Skin of body (tissue), 2 donors: ENCODE data around the gene ADCY2. TPM values are rescaled to one million over a fixed set of nuclear protein-coding genes. Genes with fewer than 3 reads are reported as not detected.

ENCODE experiments used
- DNase-seq: peaks from one replicate; lab custom pipeline; 2025; lab: John Stamatoyannopoulos, UW
- total RNA-seq: library from RNA; depleted of rRNA; stranded (reverse); fragments of >200 nt; gene quantifications from one replicate; pipeline ENCODE4 v1.2.3, GENCODE V29; 2014

The ADCY2 gene
- total RNA-seq, 1 donor from 2014 or later, result 6.9 TPM

DNA sequence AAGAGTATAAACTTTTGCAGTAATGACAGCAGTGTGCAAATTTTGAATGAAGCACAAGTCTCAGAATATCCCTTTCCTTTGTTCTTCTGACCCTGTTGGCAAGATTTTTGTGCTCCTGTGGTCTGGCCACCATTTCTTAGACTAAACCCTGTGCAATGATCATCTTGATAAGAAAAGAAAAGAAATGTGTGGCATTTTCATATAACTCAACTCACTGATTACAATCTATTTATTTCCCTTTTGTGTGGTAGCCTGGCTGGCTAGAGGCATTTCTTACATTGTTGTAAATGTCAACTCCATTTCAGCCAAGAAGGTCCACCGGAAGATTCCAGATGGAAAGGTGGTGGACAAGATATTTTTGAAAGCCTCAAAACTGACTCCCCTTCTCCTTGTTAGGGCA, 41.9 kb downstream of the ADCY2 start:
- DNase-seq, result no peak

DNA sequence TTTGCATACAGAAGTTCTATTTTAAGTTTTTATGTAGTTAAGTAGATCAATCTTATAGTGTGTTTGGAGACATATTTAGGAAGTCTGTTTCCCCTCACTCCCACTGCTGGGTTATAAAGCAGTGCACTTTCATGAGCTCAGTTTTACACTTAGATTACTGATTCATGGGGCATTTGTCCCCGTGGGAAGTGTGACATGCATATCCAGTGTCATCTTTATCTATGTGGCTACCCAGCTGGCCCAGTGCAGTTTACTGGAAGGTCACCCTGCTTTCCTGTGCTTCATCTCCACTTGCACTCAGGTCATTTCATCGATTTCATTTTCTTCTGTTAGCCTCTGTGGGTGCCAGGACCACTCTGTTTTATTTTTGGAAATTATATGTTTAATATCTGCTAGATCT, 49.1 kb downstream of the ADCY2 start:
- no peak for DNase-seq

DNA sequence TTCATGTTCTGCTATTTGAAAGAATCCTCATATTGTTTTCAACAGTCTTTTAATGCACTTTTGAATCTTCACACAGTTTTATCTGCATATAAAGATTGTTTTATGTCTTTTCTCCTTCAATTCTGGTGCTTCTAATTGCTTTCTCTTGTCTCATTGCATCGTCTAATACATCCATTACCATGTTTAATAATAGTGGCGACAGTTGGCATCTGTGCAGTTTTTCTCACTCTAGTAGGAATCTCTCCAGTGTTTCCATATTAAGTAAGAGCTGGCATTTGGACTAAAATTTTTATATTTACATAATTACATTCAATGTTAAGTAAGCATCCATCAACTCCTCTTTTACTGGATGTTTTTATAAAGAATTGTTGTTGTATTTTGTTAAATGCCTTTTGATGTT, 49.9 kb downstream of the ADCY2 start:
- no peak for DNase-seq

DNA sequence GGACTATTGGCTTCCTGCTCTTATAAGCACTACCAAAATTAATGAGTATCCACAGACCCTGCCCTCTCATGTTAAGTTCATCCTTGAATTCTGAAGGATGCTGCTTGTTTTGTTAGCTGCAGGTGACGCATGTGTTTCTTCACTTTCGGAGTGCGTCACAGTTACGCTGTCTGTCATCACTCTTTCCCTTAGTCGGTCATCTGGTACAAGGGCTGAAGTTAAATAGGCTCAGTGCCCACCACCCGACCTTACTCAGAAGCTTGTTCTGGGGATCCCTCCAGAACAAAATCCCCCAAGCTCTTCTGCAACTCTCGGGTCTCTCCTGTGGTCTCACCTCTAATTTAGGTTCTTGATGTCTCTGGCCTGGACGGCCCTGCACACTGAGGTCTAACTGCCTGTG, 51.0 kb downstream of the ADCY2 start:
- DNase-seq, result no peak

- DNase-seq, result no peak
Observed at GRCh38 chr5:7453947-7454346, 58.0 kb downstream of the ADCY2 start.

DNA sequence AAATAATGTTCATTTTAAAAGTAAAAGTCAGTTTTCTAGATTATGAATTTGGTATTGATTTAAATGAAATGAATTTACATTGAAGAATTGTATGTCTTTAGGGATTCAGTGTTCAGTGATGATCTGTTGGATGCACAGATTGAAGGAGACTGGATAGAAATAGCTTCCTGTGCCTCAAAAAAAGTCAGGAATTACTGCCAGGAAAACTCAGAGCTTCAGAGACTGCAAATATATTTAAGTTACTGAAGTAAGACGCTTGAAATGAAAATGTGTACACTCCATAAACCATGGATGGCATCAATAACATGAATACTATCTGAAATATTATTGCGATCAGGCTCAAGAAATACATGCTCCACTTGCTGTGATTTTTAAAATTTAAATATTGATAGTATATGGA, 60.3 kb downstream of the ADCY2 start:
- no peak for DNase-seq

GRCh38 chr5:7461371-7461770, 65.4 kb downstream of the ADCY2 start:
- peak; percentile 4 for DNase-seq

- no peak for DNase-seq
Observed at GRCh38 chr5:7462758-7463157, 66.8 kb downstream of the ADCY2 start.

- DNase-seq, result no peak
Observed at GRCh38 chr5:7464182-7464581, 68.2 kb downstream of the ADCY2 start.

DNA sequence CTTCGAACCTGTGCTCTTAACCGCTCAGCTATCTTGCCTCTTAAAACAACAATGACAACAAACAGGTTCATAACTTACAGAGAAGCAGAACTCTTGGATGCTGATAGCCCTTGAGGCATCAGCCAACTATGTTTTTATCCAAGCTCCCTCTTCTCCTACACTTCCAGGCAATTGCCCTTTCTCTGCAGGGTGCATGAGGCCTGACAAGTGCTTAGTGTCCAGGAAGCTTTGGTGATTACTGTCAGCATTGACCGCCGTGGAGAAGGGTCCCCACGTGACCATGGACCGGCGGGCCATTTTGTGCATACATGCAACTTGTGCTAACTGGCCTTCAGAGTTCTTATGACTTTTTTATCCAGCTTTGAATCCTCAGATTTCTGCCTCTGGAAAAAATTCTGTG, 71.2 kb downstream of the ADCY2 start:
- no peak for DNase-seq

GRCh38 chr5:7468742-7469141, 72.8 kb downstream of the ADCY2 start:
- no peak for DNase-seq

DNA sequence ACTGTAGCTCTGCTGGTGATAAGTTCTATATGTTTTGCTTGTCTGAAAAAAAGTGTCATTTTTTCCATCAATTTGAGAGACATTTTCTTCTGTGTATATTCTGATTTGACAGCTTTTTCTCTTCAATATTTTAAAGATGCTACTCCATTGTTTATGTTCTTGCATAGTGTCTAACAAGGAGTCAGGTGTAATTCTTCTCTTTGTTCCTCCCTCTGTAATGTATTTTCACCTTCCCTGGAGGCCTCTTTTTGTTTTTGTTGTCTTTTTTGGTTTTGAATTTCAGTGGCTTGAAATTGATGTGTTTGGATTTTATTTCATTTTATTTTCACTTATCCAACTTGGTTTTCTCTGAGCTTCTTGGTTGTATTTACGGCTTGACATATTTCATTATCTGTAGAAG, 75.8 kb downstream of the ADCY2 start:
- no peak for DNase-seq

GRCh38 chr5:7473115-7473514, 77.2 kb downstream of the ADCY2 start:
- DNase-seq, result no peak

DNA sequence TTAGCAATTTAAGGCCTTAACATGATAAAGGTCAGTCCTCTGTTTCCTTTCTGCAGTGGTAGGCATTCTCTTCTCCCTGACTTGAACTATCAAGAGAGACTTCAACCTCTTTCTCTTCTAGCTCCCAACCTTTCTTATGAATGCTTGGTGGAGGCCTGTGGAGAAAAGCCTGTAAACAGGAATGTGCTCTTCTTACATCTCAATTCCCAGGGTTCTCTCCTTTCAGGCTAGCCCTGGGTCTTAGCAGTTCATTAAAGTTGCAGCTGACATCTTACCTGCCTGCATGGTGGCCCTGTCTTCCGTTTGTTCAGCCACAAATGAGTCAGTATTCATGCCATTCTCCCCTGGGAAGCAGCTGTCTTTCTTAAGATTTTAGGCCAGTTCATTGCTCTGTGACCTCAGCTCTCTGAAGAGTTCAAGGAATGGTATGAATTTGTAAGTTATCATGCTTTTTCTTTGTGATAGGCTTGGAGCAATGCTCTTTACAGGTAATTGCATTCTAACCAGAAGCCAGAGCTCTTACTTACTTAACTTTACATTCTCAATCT, 77.8 kb downstream of the ADCY2 start:
- no peak for DNase-seq

DNA sequence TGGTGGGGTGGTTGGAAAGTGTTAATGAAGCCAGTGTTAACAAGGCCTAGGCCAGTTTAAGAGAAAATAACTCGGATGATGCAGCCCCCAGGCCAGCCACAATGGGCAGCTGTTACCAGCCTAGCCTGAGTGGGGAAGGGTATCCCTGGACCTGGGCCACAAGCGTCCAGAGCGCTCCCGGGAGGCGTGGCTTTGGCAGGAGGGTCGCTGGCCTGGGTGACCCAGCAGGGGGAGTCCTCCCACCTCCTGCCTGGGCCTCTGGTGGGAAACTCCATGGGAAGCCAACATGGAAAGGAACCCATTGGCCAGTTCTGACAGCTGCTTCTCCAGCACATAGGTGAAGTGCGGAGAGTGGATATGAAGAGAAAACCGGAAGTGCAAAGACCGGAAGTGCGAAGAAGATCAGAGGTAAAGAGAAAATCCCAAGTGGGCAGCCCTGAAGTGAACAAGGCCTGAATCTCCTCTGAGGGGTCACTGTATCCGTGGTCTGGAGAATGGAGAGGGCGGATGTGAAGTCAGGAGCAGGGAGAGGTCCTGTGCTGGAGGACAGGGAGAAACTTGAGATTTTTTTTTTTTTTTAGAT, 79.0 kb downstream of the ADCY2 start:
- no peak for DNase-seq

GRCh38 chr5:7478459-7478858, 82.5 kb downstream of the ADCY2 start:
- no peak for DNase-seq

DNA sequence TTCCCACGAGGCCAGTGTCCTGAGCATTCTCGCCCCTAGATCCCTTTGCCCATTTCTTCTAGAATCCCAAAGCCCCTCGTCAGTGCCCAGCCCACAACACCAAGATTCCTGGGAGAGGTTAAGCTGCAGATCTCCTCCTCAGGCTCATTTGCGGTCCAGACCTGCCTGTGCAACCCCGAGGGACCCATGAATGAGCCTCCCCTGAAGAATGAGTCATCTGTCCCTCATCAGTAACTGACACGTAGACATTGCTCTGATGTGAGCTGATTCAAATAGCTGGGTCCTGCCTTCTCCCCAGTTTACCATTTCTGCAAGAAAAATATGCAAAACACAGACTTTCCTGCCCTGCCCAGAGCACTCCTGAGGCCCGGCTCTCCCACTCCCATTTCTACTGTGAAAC, 92.8 kb downstream of the ADCY2 start:
- DNase-seq, result no peak

GRCh38 chr5:7492371-7492770, 96.4 kb downstream of the ADCY2 start:
- DNase-seq, result no peak

GRCh38 chr5:7493081-7493480, 97.1 kb downstream of the ADCY2 start:
- DNase-seq, result no peak

DNA sequence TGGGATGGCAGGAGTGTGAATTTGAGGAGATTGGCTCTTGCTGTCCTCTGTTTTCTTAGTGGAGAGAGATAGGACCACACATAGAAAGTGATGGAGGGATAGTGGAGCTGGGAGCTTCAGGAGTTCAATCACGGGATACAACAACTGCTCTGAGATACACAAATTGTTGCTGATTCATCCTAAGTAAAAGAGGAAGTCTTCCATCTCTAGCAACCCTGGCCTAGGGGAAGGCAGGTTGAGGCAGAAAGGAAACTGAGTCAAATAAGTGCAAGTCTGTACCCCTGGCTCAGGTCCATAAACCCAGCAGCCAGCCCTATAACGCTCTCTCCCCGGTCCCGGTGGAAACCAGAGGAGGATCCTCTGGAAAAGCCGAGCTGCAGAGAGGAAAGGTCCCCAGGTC, 97.7 kb downstream of the ADCY2 start:
- no peak for DNase-seq

GRCh38 chr5:7494481-7495130, 98.7 kb downstream of the ADCY2 start:
- no peak for DNase-seq

DNA sequence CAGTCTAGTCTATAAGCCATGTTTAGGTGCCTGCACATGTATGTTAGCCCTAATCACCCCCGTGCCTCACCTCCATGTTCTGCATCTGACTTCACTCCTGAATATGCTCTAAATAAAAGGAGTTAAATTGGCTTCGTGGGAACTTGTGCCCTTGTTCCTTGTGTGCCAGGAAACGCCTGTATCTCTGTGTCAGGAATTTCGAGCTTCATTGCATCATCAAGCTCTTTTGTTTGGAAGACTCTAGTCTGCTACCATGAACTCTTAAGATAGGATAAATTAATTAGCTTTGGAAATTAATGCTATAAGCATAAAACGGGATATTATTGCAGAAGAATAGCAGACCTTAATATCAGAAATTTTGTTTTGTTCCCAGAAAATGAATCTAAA, 99.2 kb downstream of the ADCY2 start:
- no peak for DNase-seq

DNA sequence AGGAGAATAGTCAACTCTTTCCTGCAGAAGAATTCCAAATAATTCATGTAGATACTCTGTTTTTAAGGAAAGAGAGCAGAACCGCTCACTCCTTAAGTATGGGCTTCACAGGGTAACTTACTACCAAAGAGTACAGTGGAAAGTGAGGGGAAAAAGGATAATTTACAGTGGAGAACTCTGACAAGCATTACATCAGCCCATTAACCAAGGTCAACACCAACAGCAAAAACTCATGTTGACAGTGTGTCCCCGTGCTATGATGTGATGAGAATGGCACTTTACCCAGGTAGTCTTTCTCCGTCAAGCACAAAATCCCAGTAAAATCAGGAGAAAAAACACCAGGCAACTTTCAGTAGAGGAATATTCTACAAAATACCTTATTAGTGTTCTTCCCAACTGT, 104.3 kb downstream of the ADCY2 start:
- DNase-seq, result no peak
